ENCODE measurements around the gene CADPS2.
"Not testable (repeated sequence)": the region's sequence is repeated elsewhere in the genome, so short reads cannot be mapped to it uniquely, and the experiment has no call there.

The CADPS2 gene

GRCh38 chr7:122643250-122643649 lies 243.0 kb downstream of the CADPS2 start:
- in situ Hi-C loops (cut with MboI; ENCODE audit: low sequenced_read_pairs, unreplicated experiment) = no loop called here
- DNase-seq (ENCODE audit: low spot score) = no peak
- TF ChIP-seq CTCF (IDR thresholded peaks at IDR 0.05; ENCODE audit: borderline replicate concordance, control extremely low read depth, extremely low read depth, insufficient read depth, missing control alignments) = no peak

GRCh38 chr7:122638459-122638858 lies 247.8 kb downstream of the CADPS2 start:
- DNase-seq (ENCODE audit: low spot score) = no peak
- in situ Hi-C loops (cut with MboI; ENCODE audit: low sequenced_read_pairs, unreplicated experiment) = no loop called here
- no peak for TF ChIP-seq CTCF (IDR thresholded peaks at IDR 0.05; ENCODE audit: borderline replicate concordance, control extremely low read depth, extremely low read depth, insufficient read depth, missing control alignments)

GRCh38 chr7:122637784-122638183 lies 248.5 kb downstream of the CADPS2 start:
- no peak for TF ChIP-seq CTCF (IDR thresholded peaks at IDR 0.05; ENCODE audit: borderline replicate concordance, control extremely low read depth, extremely low read depth, insufficient read depth, missing control alignments)
- in situ Hi-C loops (cut with MboI; ENCODE audit: low sequenced_read_pairs, unreplicated experiment) = no loop called here
- no peak for DNase-seq (ENCODE audit: low spot score)

- in situ Hi-C loops (cut with MboI; ENCODE audit: low sequenced_read_pairs, unreplicated experiment); DNase-seq (ENCODE audit: low spot score): not testable (repeated sequence)
Observed at GRCh38 chr7:122635481-122635880, 250.8 kb downstream of the CADPS2 start.

GRCh38 chr7:122633472-122633871 lies 252.8 kb downstream of the CADPS2 start:
- in situ Hi-C loops (cut with MboI; ENCODE audit: low sequenced_read_pairs, unreplicated experiment) = no loop called here
- DNase-seq (ENCODE audit: low spot score) = no peak
- TF ChIP-seq CTCF (IDR thresholded peaks at IDR 0.05; ENCODE audit: borderline replicate concordance, control extremely low read depth, extremely low read depth, insufficient read depth, missing control alignments) = no peak

- TF ChIP-seq CTCF (IDR thresholded peaks at IDR 0.05; ENCODE audit: borderline replicate concordance, control extremely low read depth, extremely low read depth, insufficient read depth, missing control alignments) = no peak
- no peak for DNase-seq (ENCODE audit: low spot score)
- in situ Hi-C loops (cut with MboI; ENCODE audit: low sequenced_read_pairs, unreplicated experiment) = no loop called here
Observed at GRCh38 chr7:122632238-122632637, 254.0 kb downstream of the CADPS2 start.

GRCh38 chr7:122629412-122629953 lies 256.8 kb downstream of the CADPS2 start:
- DNase-seq (ENCODE audit: low spot score) = no peak
- in situ Hi-C loops (cut with MboI; ENCODE audit: low sequenced_read_pairs, unreplicated experiment) = no loop called here
- TF ChIP-seq CTCF (IDR thresholded peaks at IDR 0.05; ENCODE audit: borderline replicate concordance, control extremely low read depth, extremely low read depth, insufficient read depth, missing control alignments) = no peak
